B cell (primary cell): ENCODE measurements around the gene IL10RA. TPM values are rescaled to one million over a fixed set of nuclear protein-coding genes. Genes with fewer than 3 reads are reported as not detected.

ENCODE experiments used
- ATAC-seq: fragments of 200-7000 bp; cut with Tn5 transposase; one replicate; pipeline ENCODE4 v1.10.0; 2021; ENCODE audit warnings: low read depth, mild to moderate bottlenecking, moderate number of reproducible peaks, moderate library complexity
- CTCF ChIA-PET: fragments of 350-600 bp; sonication (Branson Sonifier 250); formaldehyde crosslinking; loops from one replicate; lab custom pipeline; 2021; ENCODE audit warnings: antibody characterized with exemption, inconsistent platforms; lab: Charles Lee
- POLR2A ChIA-PET: fragments of 350-600 bp; sonication (Branson Sonifier 250); formaldehyde crosslinking; loops from one replicate; lab custom pipeline; 2021; ENCODE audit warnings: antibody characterized with exemption; lab: Charles Lee
- DNase-seq: peaks from one replicate; pipeline ENCODE4 v3.0.0; 2013
- H2AFZ ChIP-seq: 2 replicates; pipeline ENCODE4 v1.6.1; 2012; ENCODE audit warnings: mild to moderate bottlenecking, low read depth, low read length; ENCODE audit not compliant: insufficient read depth, poor library complexity, severe bottlenecking
- H3K27ac ChIP-seq, 2 donors: 1 replicate in 1 of 2; 2 replicates in 1 of 2; pipeline ENCODE4 v1.5.1; 2012 to 2013; ENCODE audit warnings: low read length in 2 of 2, mild to moderate bottlenecking in 2 of 2, moderate library complexity in 1 of 2
- H3K27me3 ChIP-seq, 4 experiments: fragments of 200-600 bp in 1 of 4; sonication (generic) in 1 of 4; replicated peaks in 1 of 4; 1 replicate in 2 of 4; 2 replicates in 2 of 4; pipeline versions ENCODE4 v1.6.1 to v1.7.0; 2013 to 2016; ENCODE audit warnings: low read length in 3 of 4, mild to moderate bottlenecking in 2 of 4, mixed read lengths in 1 of 4, moderate library complexity in 1 of 4; ENCODE audit not compliant: insufficient read depth in 4 of 4, control insufficient read depth in 3 of 4; ENCODE audit errors: control extremely low read depth in 1 of 4
- H3K36me3 ChIP-seq, 2 experiments: replicated peaks in 1 of 2; 1 replicate in 1 of 2; 2 replicates in 1 of 2; pipeline versions ENCODE4 v1.6.1 to v1.7.1; 2013; ENCODE audit warnings: low read length in 1 of 2; ENCODE audit not compliant: insufficient read depth in 2 of 2, control insufficient read depth in 1 of 2; ENCODE audit errors: control extremely low read depth in 1 of 2, extremely low read depth in 1 of 2
- H3K4me1 ChIP-seq, 2 donors: fragments of 200-600 bp in 1 of 2; sonication (generic) in 1 of 2; 1 replicate in 1 of 2; 2 replicates in 1 of 2; pipeline versions ENCODE4 v1.5.1 to v1.6.1; 2013 to 2017; ENCODE audit warnings: low read length in 2 of 2; ENCODE audit not compliant: control insufficient read depth in 2 of 2, insufficient read depth in 2 of 2
- H3K4me2 ChIP-seq: replicated peaks from 2 replicates; pipeline ENCODE3; 2012; ENCODE audit warnings: mild to moderate bottlenecking, low read depth, low read length; ENCODE audit not compliant: poor library complexity, severe bottlenecking
- H3K4me3 ChIP-seq, 5 experiments: fragments of 200-600 bp in 1 of 5; sonication (generic) in 1 of 5; 1 replicate in 3 of 5; 2 replicates in 2 of 5; pipeline versions ENCODE4 v1.5.1 to v1.7.0; 2011 to 2016; ENCODE audit warnings: low read length in 4 of 5, mild to moderate bottlenecking in 4 of 5, low read depth in 2 of 5, control low read depth in 1 of 5, moderate library complexity in 1 of 5; ENCODE audit not compliant: insufficient read depth in 1 of 5; ENCODE audit errors: control extremely low read depth in 1 of 5, extremely low read depth in 1 of 5
- H3K79me2 ChIP-seq: fragments of 200-600 bp; sonication (generic); one replicate; pipeline ENCODE4 v1.6.0; 2016; ENCODE audit warnings: low read length; ENCODE audit not compliant: control insufficient read depth, insufficient read depth
- H3K9ac ChIP-seq: fragments of 200-600 bp; sonication (generic); 2 replicates; pipeline ENCODE4 v1.6.1; 2017; ENCODE audit warnings: mild to moderate bottlenecking, low read length, moderate library complexity
- H3K9me3 ChIP-seq, 3 donors: one replicate each; pipeline versions ENCODE4 v1.6.1 to v1.7.1; 2013; ENCODE audit warnings: low read length in 2 of 3; ENCODE audit not compliant: control insufficient read depth in 2 of 3, insufficient read depth in 1 of 3; ENCODE audit errors: control extremely low read depth in 1 of 3
- H4K20me1 ChIP-seq: 2 replicates; pipeline ENCODE4 v1.6.0; 2012; ENCODE audit warnings: mild to moderate bottlenecking, low read length; ENCODE audit not compliant: insufficient read depth, control insufficient read depth, poor library complexity, severe bottlenecking
- H3K27ac Mint-ChIP-seq: one replicate; pipeline ENCODE4 v1.8.0; 2021; ENCODE audit warnings: mixed read lengths
- H3K27me3 Mint-ChIP-seq: one replicate; pipeline ENCODE4 v1.8.0; 2021; ENCODE audit warnings: mixed read lengths
- H3K4me1 Mint-ChIP-seq: one replicate; pipeline ENCODE4 v1.8.0; 2021; ENCODE audit warnings: mixed read lengths
- H3K4me3 Mint-ChIP-seq: one replicate; pipeline ENCODE4 v1.8.0; 2021; ENCODE audit warnings: mixed read lengths
- H3K9me3 Mint-ChIP-seq: one replicate; pipeline ENCODE4 v1.8.0; 2022; ENCODE audit warnings: mixed read lengths; ENCODE audit not compliant: insufficient read depth
- EZH2 ChIP-seq: IDR thresholded peaks from 2 replicates; pipeline ENCODE4 v1.6.1; 2012; ENCODE audit warnings: borderline replicate concordance, low read depth, mild to moderate bottlenecking, moderate library complexity, low read length; ENCODE audit not compliant: insufficient read depth, poor library complexity, severe bottlenecking
- WGBS: methylation state at CpG from one replicate; pipeline ENCODE4 v1.1.5; 2013; ENCODE audit warnings: missing lambda C conversion rate; ENCODE audit not compliant: insufficient coverage; 5-methylcytosine and 5-hydroxymethylcytosine counted together
- intact Hi-C: fragments of 100-400 bp; cut with micrococcal nuclease; formaldehyde crosslinking; loops from one replicate; pipeline ENCODE4 v1.10.0; 2022
- polyA plus RNA-seq: library from polyadenylated mRNA; depleted of rRNA; stranded (reverse); fragments of >200 nt; gene quantifications from 2 replicates; pipeline ENCODE4 v1.2.3, GENCODE V29; 2012
- total RNA-seq, 2 donors: library from RNA; stranded (reverse); fragments of 120-200 nt in 1 of 2; gene quantifications; 1 replicate in 1 of 2; 2 replicates in 1 of 2; pipeline versions ENCODE4 v1.2.3 to v1.2.4, GENCODE V29; 2013 to 2022
- TF ChIP-seq, protein P1 (sequence below): fragments of 200-600 bp; IDR thresholded peaks from one replicate; pipeline ENCODE4 v1.8.0; 2022; ENCODE audit warnings: antibody characterized with exemption, mild to moderate bottlenecking

The IL10RA gene
- total and polyA plus RNA-seq, 2 donors (not counting 1 experiment from before 2014, with no cell fraction given): 73.3 to 417 TPM

DNA sequence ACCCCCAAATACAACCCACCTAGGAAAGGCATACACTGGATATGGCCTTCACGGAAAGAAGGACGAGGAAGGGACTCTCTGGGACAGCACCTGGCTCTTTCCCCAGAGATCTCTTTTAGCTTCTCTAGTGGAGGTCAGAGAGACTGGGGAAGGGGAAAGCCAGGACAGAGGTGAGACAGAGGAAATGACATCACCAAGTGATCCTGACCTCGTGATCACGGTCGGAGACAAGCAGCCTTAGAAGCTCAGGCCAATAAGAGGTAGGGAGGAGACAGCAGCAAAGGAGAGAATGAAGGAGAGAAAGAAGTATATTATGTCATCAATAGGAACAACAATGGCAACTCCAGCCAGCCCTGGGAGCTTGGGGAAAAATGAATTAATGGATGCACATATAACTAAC lies 41.6 kb upstream of the IL10RA start:
- DNase-seq: no peak
- POLR2A ChIA-PET: interaction anchor here (0.9 to 1.3 kb wide), 2 partner anchors 9 to 108 kb away, joined by 3 to 5 read pairs; no protein-coding TSS in a partner anchor
- peaks cover 0 to 1% (median 0%) of the 10 kb centered on the region in 3 donors for H3K9me3 ChIP-seq

More for the DNA sequence above, 41.6 kb upstream of the IL10RA start:
- Histone ChIP-seq H2AFZ (no peak overlapping the region), H3K4me2 (no peak overlapping the region), H4K20me1 (no peaks in the 10 kb centered on the region), H3K4me3 (no peak overlapping the region), H3K27ac (no peak overlapping the region), H3K9ac (no peak overlapping the region), H3K27me3 (no peaks in the 10 kb centered on the region), H3K36me3 (no peaks in the 10 kb centered on the region), H3K79me2 (no peaks in the 10 kb centered on the region), H3K4me1 (peaks cover 9 to 21% of the 10 kb centered on the region in 2 donors)
- 70% methylated on average over 3 of the region's 5 CpGs for WGBS
- no peak overlapping the region for H3K4me3 Mint-ChIP-seq
- no peaks in the 10 kb centered on the region for H3K9me3 Mint-ChIP-seq
- peaks cover 17% of the 10 kb centered on the region for H3K4me1 Mint-ChIP-seq
- TF ChIP-seq, protein P1, sequence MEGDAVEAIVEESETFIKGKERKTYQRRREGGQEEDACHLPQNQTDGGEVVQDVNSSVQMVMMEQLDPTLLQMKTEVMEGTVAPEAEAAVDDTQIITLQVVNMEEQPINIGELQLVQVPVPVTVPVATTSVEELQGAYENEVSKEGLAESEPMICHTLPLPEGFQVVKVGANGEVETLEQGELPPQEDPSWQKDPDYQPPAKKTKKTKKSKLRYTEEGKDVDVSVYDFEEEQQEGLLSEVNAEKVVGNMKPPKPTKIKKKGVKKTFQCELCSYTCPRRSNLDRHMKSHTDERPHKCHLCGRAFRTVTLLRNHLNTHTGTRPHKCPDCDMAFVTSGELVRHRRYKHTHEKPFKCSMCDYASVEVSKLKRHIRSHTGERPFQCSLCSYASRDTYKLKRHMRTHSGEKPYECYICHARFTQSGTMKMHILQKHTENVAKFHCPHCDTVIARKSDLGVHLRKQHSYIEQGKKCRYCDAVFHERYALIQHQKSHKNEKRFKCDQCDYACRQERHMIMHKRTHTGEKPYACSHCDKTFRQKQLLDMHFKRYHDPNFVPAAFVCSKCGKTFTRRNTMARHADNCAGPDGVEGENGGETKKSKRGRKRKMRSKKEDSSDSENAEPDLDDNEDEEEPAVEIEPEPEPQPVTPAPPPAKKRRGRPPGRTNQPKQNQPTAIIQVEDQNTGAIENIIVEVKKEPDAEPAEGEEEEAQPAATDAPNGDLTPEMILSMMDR: no peak
- no peak for TF ChIP-seq EZH2
- peaks cover 9% of the 10 kb centered on the region for H3K27me3 Mint-ChIP-seq
- CTCF ChIA-PET: interaction anchor here (1.1 to 15.0 kb wide), 13 partner anchors 9 to 518 kb away, joined by 3 to 495 read pairs (median 43); partner anchors contain the start of gene FXYD2
- H3K27ac Mint-ChIP-seq: no peak overlapping the region
- intact Hi-C loops: no loop called here
- no peak for ATAC-seq
